Upper lobe of left lung (tissue), 4 donors: ENCODE data around the gene CDH20.

ENCODE experiments used
- CTCF ChIP-seq, 6 experiments: fragments of 450-650 bp in 4 of 6; fragments of 200-600 bp in 2 of 6; sonication (generic) in 2 of 6; IDR thresholded peaks; one replicate each; pipeline ENCODE4 v1.5.1; 2016 to 2019; ENCODE audit warnings: antibody characterized with exemption in 6 of 6
- POLR2A ChIP-seq, 4 donors: fragments of 450-650 bp; IDR thresholded peaks; one replicate each; pipeline ENCODE4 v1.5.1; 2016 to 2017; ENCODE audit warnings: antibody characterized with exemption in 4 of 4, mild to moderate bottlenecking in 2 of 4
- POLR2AphosphoS5 ChIP-seq, 2 donors: sonication (generic); formaldehyde crosslinking; IDR thresholded peaks; one replicate each; pipeline ENCODE4 v1.5.1; 2017; ENCODE audit warnings: antibody characterized with exemption in 2 of 2

GRCh38 chr18:61459896-61460648 lies 126.8 kb downstream of the CDH20 start:
- TF ChIP-seq POLR2AphosphoS5 (IDR thresholded peaks at IDR 0.05): no peak
- TF ChIP-seq POLR2A (IDR thresholded peaks at IDR 0.05): no peak
- TF ChIP-seq CTCF (IDR thresholded peaks at IDR 0.05): no peak
